Measurements from ENCODE around the gene AP3M1.

The AP3M1 gene

GRCh38 chr10:74135452-74135851 is 15.2 kb downstream of the AP3M1 start (continued):
- no peak for TF ChIP-seq ARNTL (CRISPR knock-in tag; IDR thresholded peaks at IDR 0.05; ENCODE audit: borderline replicate concordance, low read depth)

- no peak for ATAC-seq
- TF ChIP-seq PPARA (CRISPR knock-in tag; IDR thresholded peaks at IDR 0.05; ENCODE audit: borderline replicate concordance) (no peak), ZNF8 (CRISPR knock-in tag; IDR thresholded peaks at IDR 0.05) (no peak), CSDC2 (CRISPR knock-in tag; IDR thresholded peaks at IDR 0.05) (no peak)
These were observed 16.5 kb downstream of the AP3M1 start for GRCh38 chr10:74133923-74134820.

GRCh38 chr10:74123081-74123480 is 27.5 kb downstream of the AP3M1 start:
- no peak for TF ChIP-seq CSDC2 (CRISPR knock-in tag; IDR thresholded peaks at IDR 0.05)
- no peak for TF ChIP-seq BACH2 (CRISPR knock-in tag; IDR thresholded peaks at IDR 0.05; ENCODE audit: borderline replicate concordance)
- TF ChIP-seq ZFP3 (CRISPR knock-in tag; IDR thresholded peaks at IDR 0.05), result no peak
- TF ChIP-seq ESRRG (CRISPR knock-in tag; IDR thresholded peaks at IDR 0.05), result no peak
- TF ChIP-seq CREB5 (CRISPR knock-in tag; IDR thresholded peaks at IDR 0.05; ENCODE audit: low read depth), result no peak
- no peak for TF ChIP-seq ZNF565 (CRISPR knock-in tag; conservative IDR thresholded peaks at IDR 0.05; ENCODE audit: low read depth)
- no peak for TF ChIP-seq TOX (CRISPR knock-in tag; IDR thresholded peaks at IDR 0.05; ENCODE audit: borderline replicate concordance)
- TF ChIP-seq CSRNP3 (CRISPR knock-in tag; IDR thresholded peaks at IDR 0.05), result no peak
- TF ChIP-seq RARB (CRISPR knock-in tag; IDR thresholded peaks at IDR 0.05), result no peak
- no peak for TF ChIP-seq POU6F1 (CRISPR knock-in tag; IDR thresholded peaks at IDR 0.05; ENCODE audit: borderline replicate concordance, low read depth)
- no peak for TF ChIP-seq SNAI2 (CRISPR knock-in tag; IDR thresholded peaks at IDR 0.05)

GRCh38 chr10:74122060-74122459 is 28.6 kb downstream of the AP3M1 start:
- ATAC-seq, result no peak
- no peak for TF ChIP-seq CSRNP3 (CRISPR knock-in tag; IDR thresholded peaks at IDR 0.05)
- TF ChIP-seq ZFP30 (CRISPR knock-in tag; IDR thresholded peaks at IDR 0.05), result no peak
- no peak for TF ChIP-seq PATZ1 (CRISPR knock-in tag; IDR thresholded peaks at IDR 0.05; ENCODE audit: borderline replicate concordance)
- TF ChIP-seq PPARA (CRISPR knock-in tag; IDR thresholded peaks at IDR 0.05; ENCODE audit: borderline replicate concordance), result no peak
- TF ChIP-seq ISL1 (CRISPR knock-in tag; IDR thresholded peaks at IDR 0.05), result no peak
- TF ChIP-seq ZNF565 (CRISPR knock-in tag; conservative IDR thresholded peaks at IDR 0.05; ENCODE audit: low read depth), result no peak
- TF ChIP-seq POU6F1 (CRISPR knock-in tag; IDR thresholded peaks at IDR 0.05; ENCODE audit: borderline replicate concordance, low read depth), result no peak
- no peak for TF ChIP-seq TOX (CRISPR knock-in tag; IDR thresholded peaks at IDR 0.05; ENCODE audit: borderline replicate concordance)
- TF ChIP-seq ZFP3 (CRISPR knock-in tag; IDR thresholded peaks at IDR 0.05), result no peak
- TF ChIP-seq BACH2 (CRISPR knock-in tag; IDR thresholded peaks at IDR 0.05; ENCODE audit: borderline replicate concordance), result no peak
- TF ChIP-seq ESRRG (CRISPR knock-in tag; IDR thresholded peaks at IDR 0.05), result no peak
- TF ChIP-seq ZNF70 (CRISPR knock-in tag; IDR thresholded peaks at IDR 0.05), result no peak
- TF ChIP-seq ARNTL (CRISPR knock-in tag; IDR thresholded peaks at IDR 0.05; ENCODE audit: borderline replicate concordance, low read depth), result no peak
- no peak for TF ChIP-seq CREB5 (CRISPR knock-in tag; IDR thresholded peaks at IDR 0.05; ENCODE audit: low read depth)
- no peak for TF ChIP-seq ZNF8 (CRISPR knock-in tag; IDR thresholded peaks at IDR 0.05)
- TF ChIP-seq GLIS3 (CRISPR knock-in tag; IDR thresholded peaks at IDR 0.05), result no peak
- TF ChIP-seq ZC3H10 (CRISPR knock-in tag; IDR thresholded peaks at IDR 0.05), result no peak

More at GRCh38 chr10:74123081-74123480, 27.5 kb downstream of the AP3M1 start:
- no peak for ATAC-seq
